T-helper 2 cell (primary cell): ENCODE measurements around the gene USF2.
A peak's percentile ranks its signal among the peaks of the same experiment; 100 is the strongest.
"Not testable (repeated sequence)": the region's sequence is repeated elsewhere in the genome, so short reads cannot be mapped to it uniquely, and the experiment has no call there.

Experiments used
- DNase-seq, 5 experiments: peaks; one replicate each; pipeline versions ENCODE4 v3.0.0 to v3.0.0-alpha.2; 2012 to 2022

The USF2 gene

DNA sequence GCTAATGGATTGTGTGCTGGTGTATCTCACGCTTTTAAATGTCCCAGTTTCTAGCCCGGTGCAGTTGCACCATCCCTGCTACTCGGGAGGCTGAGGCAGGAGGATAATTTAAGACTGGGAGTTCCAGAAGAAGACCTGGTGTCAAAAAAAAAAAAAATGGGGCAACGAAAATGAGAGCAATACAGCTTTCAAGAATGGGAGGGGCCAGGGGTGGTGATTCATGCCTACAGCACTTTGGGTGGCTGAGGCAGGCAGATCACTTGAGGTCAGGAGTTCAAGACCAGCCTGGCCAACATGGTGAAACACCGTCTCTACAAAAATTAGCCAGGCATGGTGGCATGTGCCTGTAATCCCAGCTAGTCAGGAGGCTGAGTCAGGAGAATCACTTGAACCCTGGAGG is 17.3 kb downstream of the USF2 start:
- not testable (repeated sequence) for DNase-seq

DNA sequence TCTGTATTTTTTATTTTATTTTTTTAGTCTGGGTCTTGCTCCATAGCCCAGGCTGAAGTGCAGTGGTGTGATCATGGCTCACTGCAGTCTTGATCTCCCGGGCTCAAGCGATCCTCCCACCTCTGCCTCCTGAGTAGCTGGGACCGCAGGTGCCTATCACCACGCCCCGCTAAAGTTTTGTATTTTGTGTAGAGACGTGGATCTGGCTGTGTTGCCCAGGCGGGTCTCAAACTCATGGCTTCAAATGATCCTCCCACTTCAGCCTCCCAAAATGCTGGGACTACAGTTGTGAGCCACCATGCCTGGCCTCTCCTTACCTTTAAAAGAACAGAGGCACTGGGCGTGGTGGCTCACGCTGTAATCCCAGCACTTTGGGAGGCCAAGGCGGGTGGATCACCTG is 19.0 kb downstream of the USF2 start:
- no peak for DNase-seq

DNA sequence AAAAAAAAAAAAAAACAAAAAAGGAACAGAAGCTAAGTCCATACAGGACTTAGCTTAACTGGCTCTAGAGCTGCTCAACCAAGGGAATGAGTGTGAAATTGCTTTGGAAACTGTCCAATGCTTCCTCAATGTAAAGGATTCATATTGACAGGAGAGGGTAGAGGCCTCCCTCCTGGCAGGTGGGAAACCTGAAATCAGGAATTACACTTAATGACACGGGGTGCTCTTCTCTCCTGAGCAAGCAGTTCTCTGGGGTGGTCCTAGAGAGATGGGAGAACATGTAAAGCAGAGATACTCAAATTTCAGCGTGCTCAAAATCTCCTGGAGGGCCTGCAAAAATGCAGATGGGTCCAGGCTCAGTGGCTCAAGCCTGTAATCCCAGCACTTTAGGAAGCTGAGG is 19.6 kb downstream of the USF2 start:
- DNase-seq, result no peak

DNA sequence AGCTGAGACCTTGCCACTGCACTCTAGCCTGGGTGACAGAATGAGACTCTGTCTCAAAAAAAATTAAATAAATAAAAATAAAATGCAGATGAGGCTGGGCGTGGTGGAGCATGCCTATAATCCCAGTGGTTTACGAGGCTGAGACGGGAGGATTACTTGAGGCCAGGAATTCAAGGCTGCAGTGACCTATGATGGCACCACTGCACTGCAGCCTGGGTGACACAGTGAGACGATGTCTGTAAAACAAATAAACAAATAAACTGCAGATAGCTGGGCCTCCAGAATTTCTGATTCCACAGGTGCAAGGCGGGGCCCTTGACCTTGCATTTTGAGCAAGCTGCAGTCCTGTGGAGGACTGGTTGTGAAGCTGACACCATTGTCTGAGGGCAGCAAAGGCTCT is 20.1 kb downstream of the USF2 start:
- no peak for DNase-seq

DNA sequence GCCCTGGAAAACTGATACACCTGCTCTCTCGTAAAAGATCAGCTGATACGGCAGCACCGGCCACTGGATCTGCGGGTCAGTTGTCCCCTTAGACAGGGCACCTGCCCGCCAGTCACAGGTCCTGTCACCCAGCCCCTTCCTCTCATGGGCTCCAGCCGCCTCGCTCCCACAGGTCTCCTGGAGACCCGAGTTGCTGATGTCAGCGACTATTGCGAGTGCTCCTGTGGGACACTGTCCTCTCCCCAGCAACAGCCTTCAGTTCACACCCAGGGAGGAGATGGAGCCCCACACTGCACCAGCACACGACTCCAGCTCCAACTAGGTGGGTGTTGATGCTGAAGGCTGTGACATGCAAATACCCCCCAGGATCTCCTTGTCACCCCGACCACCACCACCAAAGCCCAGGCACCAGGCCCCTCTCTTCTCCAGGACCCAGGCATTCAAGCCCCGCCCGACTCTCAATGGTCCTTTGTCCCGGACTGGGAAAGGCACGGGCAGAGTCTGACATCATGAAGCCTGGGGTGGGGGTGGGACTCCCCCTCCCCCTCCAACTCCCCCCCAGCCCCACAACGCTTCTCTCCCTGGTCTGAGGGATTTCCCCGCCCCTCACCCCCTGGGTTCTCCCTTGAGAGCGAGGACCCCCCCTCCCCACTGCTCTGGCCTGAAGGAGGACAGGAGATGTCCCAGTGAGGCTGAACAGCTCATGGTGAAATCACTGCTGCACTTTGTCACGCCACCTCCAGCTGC is 21.8 kb downstream of the USF2 start:
- DNase-seq, result no peak

DNA sequence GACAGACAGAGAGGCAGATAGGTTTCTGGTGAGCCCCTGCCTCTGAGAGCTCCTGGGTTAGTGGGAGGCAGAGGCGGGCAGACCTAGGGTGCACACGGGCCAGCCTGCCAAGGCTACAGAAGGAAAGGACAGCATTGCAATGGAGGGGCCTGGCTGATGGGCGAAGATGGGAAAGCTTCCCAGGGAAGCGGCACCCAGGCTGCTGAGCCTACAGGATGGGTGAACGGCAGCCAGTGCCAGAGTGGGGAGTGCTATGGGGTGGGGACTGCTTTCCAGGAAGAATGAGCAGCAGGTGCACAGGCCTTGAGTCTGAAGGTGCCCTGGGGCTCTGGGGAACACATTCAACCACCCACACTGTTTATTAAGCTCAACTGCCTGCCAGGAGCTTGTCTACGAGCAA is 22.5 kb downstream of the USF2 start:
- no peak for DNase-seq

DNA sequence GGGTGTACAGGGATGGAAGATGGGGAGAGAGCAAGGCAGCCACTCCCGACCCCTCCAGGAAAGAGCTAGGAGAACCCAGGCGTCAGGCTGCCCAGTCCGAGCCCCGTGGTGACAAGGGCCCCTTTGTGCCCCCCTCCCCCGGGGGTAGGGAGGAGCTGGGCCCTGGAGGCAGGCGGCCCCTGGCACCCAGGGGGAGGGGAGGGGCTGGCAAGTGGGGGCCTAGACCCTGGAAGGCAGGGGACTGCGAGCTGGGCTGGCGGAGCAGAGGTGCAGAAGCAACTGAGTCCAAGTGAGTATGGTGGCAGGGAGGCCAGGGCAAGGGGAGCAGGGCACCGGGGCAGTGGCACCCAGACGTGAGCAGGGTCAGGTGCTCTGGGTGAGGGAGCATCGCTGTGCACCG is 23.2 kb downstream of the USF2 start, which contains the start of gene MAG:
Gene MAG, plus strand, starts transcription at position 246 of the 400 bp plus-strand sequence. CDS start 3,248 bp downstream, outside the sequence.
- DNase-seq, result no peak

DNA sequence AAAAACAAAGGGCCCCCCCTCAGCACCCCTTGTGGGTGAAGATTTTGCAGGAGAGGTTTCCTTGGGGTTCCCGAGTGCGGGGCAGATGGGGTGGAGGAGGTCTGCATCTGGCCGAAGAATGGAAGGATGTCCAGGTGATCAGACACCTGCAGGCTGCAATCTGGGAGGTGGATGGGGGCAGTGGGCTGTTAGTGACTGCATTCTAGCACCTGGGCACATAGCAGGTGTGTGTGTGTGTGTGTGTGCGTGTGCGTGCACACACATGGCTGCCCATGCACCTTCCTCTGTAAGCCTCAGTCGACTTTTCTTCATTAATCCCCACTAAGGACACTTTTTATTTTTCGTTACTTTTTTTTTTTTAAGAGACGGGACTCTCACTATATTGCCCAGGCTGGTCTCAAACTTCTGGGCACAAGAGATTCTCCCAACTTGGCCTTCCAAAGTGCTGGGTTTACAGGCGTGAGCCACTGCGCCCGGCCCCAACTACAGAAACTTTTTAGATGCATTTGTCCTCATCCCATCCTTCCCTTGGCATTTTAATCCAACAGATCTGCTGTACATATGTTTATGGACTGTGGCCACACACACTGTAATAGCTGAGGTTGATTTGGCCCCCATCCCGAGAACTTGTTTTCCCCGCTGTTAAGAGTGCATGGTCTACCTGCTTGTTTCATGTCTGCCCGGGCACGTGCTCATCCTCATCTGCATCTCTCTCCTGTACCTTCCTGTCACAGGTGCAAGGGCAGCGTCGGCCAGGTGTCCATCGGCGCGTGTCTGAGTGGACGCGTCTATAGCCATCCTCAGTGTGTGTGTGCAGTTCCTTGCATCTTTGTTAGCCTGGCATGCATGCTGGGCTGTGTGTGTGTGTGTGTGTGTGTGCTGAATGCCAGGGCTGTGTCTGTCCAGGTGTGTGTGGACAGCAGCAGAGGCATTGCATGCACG is 23.9 kb downstream of the USF2 start:
- no peak for DNase-seq

DNA sequence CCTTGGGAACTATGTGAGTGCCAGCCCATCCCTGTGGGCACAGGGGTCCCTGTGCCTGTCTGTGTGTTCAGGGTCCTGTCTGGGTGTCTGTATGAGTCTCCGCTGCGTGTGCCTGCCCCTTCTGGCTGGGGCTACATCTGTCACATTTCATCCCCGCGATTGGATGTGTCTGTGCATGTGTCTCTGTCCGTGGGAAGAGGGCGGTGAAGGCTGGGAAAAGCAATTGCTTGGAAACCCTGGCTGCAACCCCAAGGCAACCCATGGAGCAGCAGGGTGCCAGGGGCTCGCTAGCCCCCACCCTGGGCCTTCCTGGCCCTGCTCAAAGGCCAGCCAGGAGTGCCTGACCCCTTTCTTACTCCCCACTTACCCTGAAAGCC is 24.6 kb downstream of the USF2 start:
- no peak for DNase-seq

DNA sequence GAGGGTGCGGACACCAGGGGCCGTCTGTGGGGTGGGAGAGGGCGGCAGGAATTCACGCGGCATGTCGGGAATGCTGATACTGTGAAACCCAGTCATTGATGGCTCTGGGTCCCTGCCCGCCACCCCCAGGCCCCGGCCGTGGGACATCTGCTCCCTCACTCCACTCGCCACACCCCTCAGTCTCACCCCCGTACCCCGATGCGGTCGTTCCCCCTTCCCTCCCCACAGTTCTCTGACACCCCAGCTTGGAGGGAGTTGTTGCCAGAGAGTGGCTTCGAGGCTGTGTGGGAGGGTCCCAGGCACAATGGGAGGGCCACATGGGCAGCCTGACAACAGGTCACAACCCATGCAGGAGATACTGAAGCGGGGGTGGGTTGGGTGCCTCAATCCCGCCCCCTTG is 25.0 kb downstream of the USF2 start:
- DNase-seq, result no peak

DNA sequence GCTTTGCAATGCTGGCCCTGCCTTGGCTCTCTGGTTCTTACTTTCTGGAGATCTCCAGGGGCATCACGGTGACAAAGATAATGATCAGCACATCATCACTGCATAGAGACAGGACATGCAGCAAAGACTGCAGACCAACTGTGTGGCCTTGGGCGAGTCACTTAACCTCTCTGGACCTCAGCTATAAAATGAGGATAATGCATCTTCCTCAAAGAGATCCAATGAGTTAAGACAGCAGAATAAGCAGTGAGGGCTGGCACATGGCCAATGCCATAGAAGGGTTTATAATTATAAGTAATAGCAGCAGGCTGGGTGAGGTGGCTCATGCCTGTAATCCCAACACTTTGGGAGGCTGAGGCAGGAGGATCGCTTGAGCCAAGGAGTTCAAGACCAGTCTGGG is 25.6 kb downstream of the USF2 start:
- DNase-seq, result no peak

DNA sequence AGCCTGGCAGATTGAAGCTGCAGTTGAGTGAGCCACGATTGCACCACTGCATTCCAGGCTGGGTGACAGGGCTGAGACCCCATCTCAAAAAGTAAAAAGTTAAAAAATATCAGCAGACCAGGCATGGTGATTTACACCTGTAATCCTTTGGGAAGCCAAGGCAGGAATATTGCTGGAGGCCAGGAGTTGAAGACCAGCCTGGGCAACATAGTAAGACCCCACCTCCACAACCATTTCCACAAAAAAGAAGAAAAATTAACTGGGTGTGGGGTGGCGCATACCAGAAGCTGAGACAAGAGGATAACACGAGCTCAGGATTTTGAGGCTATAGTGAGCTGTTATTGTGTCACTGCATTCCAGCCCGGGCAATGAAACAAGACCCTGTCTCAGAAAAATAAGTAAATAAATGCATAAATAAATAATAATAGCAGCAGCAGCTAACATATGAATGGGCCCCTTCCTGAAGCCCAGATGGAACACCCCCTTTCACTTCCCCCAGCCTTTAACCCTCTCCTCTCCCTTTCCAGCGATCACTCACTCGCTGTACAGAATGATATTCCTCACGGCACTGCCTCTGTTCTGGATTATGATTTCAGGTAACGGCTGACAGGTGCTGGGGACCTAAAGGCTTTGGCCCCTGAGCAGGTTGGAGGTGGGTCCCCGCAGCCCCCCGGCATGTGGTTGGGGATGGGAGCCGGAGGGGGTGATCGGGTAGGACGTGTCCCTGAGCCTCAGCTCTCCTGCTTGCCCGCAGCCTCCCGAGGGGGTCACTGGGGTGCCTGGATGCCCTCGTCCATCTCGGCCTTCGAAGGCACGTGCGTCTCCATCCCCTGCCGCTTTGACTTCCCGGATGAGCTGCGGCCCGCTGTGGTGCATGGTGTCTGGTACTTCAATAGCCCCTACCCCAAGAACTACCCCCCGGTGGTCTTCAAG is 26.4 kb downstream of the USF2 start:
- no peak for DNase-seq

DNA sequence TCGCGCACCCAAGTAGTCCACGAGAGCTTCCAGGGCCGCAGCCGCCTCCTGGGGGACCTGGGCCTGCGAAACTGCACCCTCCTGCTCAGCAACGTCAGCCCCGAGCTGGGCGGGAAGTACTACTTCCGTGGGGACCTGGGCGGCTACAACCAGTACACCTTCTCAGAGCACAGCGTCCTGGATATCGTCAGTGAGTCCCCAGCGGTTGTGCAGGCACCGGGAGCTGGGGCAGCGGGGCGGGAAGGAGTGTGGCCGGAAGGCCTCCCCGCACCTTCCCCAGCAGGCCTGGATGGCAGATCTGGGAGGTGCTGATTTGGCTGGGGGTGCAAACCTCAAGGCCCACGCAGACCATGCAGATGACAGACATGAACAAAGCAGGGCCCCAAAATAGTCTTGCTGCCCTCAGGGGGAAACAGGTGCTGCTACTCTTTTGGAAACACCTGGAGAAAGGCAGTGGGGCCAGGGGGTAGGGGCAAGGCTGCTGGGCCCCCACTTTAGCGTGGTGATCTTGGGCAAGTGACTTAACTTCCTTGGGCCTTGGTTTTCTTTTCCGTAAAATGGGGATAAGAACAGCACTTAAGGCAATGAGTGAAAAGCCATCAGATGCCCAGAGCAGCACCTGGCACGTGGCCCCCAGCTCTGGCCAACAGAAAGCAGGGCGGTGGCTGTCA is 27.2 kb downstream of the USF2 start:
- peak in 2 of 5 experiments; percentile 11 to 58 for DNase-seq

DNA sequence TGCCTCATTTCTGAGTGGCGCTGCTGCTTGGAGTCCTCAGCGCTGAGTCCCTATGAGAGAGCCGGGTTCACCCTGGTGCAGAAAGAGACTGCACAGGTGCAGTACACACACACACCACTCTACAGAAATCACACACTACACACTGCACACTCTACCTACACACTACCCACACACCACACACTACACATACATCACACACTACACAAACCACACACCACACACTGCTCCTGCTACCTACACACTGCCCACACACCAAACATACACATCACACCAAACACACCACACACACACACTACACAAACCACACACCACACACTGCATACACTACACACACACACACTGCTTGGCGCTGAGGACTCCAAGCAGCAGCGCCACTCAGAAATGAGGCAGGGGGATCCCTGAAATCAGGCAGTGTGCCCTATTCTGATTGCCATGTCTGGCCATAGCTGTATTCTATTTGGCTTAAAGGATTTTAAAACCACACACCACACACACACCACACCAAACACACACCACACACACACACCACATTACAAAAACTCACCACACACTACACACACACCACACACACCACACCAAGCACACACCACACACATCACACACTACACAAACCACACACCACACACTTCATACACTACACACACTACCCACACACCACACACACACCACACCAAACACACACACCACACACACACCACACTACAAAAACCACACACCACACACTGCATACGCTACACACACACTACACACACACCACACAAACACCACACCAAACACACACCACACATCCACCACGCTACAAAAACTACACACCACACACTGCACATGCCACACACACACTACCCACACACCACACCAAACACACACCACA is 28.1 kb downstream of the USF2 start:
- peak in 1 of 5 experiments; percentile 55 for DNase-seq

DNA sequence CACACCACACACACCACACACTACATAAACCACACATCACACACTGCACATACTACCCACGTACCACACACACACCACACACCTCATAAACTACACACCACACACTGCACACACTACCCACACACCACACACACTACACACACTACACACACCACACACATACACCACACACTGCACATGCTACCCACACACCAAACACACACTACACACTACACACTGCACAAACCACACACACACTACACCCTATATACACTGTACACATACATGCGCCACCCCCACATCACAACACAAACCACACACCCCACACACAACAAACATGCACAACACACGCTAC is 28.7 kb downstream of the USF2 start:
- no peak for DNase-seq

DNA sequence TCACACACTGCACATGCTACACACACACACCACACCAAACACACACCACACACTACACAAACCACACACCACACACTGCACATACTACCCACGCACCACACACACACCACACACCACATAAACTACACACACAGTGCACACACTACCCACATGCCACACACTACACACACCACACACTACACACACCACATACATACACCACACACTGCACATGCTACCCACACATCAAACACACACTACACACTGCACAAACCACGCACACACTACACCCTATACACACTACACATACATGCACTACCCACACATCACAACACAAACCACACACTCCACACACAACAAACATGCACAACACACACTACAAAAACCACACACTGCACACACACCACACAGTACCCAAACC is 29.2 kb downstream of the USF2 start:
- DNase-seq, result peak in 1 of 5 experiments; percentile 21

DNA sequence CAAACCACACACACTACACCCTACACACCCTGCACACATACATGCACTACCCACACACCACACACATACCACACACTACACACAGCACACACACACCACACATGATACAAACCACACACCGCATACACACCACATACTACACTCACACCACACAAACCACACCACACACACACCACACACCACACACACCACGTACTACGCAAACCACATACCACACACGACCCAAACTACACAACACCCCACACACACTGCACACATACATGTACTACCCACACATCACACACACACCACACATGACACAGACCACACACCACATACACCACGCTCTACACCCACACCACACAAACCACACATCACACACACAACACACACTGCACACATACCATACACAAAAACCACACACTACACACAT is 29.8 kb downstream of the USF2 start:
- DNase-seq, result peak in 1 of 5 experiments; percentile 30

DNA sequence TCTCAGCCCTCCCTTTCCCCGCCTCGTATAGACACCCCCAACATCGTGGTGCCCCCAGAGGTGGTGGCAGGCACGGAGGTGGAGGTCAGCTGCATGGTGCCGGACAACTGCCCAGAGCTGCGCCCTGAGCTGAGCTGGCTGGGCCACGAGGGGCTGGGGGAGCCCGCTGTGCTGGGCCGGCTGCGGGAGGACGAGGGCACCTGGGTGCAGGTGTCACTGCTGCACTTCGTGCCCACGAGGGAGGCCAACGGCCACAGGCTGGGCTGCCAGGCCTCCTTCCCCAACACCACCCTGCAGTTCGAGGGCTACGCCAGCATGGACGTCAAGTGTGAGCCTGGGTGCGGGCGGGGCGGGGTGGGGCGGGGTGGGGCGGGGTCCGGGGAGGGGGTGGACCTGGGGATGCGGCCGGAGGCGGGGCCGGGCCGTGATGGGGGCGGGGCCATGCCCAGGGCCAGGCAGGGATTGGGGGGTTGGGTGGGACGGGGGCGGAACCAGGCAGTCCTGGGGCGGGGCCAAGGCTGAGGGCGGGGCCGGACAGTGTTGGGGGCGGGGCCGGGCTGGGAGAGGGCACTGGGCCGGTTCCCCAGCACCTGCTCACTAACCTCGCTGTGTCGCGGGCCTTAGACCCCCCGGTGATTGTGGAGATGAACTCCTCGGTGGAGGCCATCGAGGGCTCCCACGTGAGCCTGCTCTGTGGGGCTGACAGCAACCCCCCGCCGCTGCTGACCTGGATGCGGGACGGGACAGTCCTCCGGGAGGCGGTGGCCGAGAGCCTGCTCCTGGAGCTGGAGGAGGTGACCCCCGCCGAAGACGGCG is 31.0 kb downstream of the USF2 start:
- no peak for DNase-seq

DNA sequence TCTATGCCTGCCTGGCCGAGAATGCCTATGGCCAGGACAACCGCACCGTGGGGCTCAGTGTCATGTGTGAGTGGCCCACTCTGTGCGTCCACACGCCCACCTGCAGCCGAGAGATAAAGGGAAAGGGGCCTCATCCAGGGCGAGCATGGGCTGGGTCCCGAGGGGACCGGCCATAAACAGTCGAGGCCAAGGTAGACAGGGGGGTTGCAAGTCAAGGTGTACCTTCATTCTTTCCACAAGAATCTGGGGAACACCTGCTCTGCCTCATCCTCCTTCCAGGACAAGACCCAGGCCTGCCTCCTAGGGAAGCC is 31.5 kb downstream of the USF2 start:
- DNase-seq, result no peak

DNA sequence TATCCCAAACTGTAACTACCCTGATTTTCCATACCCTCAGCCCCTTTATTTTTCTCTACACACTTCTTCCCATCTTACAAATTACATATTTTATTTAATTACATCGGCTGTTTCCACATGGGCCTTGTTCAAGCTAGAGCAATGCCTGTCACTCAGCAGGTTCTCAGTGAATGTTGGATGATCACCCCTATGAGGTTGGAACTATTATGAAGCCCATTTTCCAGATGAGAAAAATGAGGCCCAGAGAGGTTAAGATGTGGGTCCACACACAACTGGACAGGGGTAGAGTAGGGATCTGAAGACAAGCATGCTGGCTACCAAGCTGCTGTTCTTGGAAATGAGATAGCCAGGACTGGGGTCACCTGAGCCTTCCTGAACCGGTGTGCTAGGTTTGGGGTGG is 33.2 kb downstream of the USF2 start:
- no peak for DNase-seq

DNA sequence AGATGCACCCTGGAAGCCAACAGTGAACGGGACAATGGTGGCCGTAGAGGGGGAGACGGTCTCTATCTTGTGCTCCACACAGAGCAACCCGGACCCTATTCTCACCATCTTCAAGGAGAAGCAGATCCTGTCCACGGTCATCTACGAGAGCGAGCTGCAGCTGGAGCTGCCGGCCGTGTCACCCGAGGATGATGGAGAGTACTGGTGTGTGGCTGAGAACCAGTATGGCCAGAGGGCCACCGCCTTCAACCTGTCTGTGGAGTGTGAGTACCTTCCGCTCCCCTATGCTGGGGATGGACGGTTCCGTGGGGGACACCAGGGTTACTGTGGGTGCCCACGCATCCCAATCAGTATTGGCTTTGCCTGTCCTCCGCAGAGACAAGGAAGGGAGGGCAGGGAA is 33.7 kb downstream of the USF2 start:
- no peak for DNase-seq
